Measurements from ENCODE around the gene ACSM5. TPM values are rescaled to one million over a fixed set of nuclear protein-coding genes. Genes with fewer than 3 reads are reported as not detected.

Gene ACSM5
- total RNA-seq, result under 0.01 TPM in 1 of 2 replicates, not detected in the other

GRCh38 chr16:20409398-20410120 lies at the start of gene ACSM5:
Gene ACSM5, plus strand, starts transcription at chr16:20409534. Its CDS starts 1,951 bp downstream, at chr16:20411485.

GRCh38 chr16:20404637-20405036 lies 4.7 kb upstream of the ACSM5 start, which contains the start of gene PDILT:
Gene PDILT, minus strand, starts transcription at chr16:20404737. Its CDS starts 5,437 bp downstream, at chr16:20399300.

GRCh38 chr16:20451364-20451763 lies 42.0 kb downstream of the ACSM5 start, which contains the start of gene ACSM2A:
Gene ACSM2A, plus strand, starts transcription at chr16:20451521. Its CDS starts 8,594 bp downstream, at chr16:20460115.

Other genes starting within 250 kb of the ACSM5 start
- gene GP2, start 82.0 kb upstream of the ACSM5 start, total RNA-seq, result not detected in 2 replicates
- not detected in 2 replicates for gene UMOD, start 56.8 kb upstream of the ACSM5 start, total RNA-seq
- not detected in 2 replicates for gene PDILT, start 4.8 kb upstream of the ACSM5 start, total RNA-seq
- not detected in 2 replicates for gene ACSM2A, start 42.0 kb downstream of the ACSM5 start, total RNA-seq
- not detected in 2 replicates for gene ACSM2B, start 166.8 kb downstream of the ACSM5 start, total RNA-seq

Measured in bronchus fibroblast of lung (primary cell).